Globus pallidus (tissue), 1 donor: ENCODE measurements around the gene SEMA4G.

Experiments
- DNase-seq: peaks from one replicate; pipeline ENCODE4 v3.0.0-alpha.2; 2015; ENCODE audit warnings: low spot score

The SEMA4G gene

DNA sequence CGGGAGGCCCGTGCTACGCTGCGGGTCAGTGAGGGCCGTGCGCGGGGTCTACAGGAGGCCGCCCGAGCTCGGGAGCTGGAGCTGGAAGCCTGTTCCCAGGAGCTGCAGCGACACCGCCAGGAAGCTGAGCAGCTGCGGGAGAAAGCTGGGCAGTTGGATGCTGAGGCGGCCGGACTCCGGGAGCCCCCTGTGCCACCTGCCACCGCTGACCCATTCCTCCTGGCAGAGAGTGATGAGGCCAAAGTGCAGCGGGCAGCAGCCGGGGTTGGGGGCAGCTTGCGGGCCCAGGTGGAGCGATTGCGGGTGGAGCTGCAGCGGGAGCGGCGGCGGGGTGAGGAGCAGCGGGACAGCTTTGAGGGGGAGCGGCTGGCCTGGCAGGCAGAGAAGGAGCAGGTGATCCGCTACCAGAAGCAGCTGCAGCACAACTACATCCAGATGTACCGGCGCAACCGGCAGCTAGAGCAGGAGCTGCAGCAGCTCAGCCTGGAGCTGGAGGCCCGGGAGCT lies 37.3 kb downstream of the SEMA4G start:
- DNase-seq: peak; percentile 65

DNA sequence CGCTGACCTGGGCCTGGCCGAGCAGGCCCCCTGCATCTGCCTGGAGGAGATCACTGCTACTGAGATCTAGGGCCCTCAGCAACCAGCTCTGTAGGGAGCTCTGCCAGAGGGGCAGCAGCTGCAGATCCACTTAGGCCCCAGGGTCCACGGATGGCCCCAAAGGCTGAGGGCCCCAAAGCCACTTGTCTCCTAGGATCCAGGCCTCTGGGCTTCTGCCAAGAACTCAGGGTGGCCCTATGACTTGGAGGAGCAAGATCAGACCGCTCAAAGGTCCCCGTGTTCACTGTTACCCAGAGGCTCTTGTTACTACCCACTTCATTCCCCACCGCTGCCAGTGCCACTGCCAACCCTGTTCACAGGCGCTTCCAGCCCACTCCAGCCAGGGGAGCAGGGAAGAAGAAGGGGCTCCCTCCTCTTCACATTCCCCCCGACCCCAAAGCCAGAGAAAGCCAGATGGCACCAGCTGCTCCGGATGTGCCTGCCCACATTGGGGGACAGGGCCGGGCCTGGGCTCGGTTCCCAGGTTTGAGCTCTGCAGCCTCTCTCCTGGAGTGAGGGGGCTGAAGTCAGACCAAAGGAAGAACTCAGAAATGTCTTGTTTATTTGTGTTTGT lies 37.9 kb downstream of the SEMA4G start:
- peak; percentile 49 for DNase-seq

DNA sequence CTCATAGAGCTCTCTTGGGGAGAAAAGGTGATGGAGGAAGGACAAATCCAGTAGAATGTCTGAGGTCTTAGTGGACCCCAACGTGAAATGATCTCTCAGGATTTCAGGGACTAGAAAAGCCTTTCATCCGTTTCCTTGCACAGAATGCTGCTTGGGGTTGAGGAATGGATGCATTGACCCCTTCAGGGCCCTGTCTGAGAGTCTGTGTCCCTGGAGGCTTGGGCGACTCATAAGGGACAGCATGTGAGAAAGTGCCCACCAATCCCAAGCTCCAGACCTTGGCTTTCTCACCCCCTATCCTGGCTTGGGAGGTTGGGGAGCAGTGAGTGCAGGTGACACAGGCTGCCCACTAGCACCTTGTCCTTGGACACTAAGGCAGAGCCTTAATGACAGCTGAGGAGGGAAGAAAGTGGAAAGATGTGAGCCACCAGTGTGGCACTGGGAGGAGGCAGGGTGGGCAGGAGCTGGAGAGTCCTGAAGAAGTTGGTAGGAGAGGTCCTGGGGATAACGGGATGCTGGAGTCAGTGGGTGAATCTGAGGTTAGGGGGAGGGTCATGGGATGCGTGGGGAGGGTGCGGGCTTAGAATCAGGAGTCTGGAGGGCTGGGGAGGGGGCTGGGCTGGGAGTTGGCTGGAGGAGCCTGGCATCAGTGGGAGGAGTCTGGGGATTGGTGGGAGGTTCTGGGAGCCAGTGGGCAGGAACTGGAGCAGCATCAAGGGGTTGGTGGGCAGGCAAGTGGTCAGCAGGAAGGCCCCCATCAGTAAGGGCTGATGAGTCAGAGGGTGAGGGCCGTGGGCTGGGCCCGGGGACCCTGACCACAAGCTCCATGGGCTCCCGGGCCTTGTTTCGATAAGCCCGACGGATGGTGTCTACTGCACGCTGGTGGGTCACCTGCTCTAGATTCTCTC lies 38.9 kb downstream of the SEMA4G start:
- peak; percentile 87 for DNase-seq

DNA sequence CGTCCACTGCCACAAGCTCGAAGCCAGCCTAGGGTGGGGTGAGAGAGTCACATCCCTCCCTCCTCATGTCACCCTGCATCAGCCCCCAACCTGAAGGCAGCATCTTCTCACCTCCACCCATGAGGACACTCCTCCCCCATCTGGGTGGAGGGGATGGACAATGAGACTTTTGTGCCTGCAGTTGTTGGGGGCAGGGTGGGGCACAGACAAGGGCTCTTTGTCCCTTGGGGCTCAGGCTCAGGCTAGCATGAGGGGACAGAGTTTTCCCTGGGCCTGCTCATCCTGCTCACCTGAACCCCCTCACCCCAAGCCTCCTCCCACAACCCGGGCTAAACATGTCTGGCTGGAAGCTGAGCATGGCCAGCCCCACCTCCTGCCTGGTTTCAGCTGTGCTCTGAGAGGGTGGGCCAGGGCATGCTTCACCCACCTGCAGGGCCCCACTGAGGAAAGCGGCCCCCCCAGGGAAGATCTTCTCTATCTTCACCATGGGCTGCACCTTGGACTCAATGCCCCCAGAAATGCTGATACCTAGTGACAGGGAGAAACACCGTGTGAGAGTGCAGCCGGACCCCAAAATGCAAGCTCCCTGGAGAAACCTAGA lies 39.6 kb downstream of the SEMA4G start:
- DNase-seq: peak; percentile 94

DNA sequence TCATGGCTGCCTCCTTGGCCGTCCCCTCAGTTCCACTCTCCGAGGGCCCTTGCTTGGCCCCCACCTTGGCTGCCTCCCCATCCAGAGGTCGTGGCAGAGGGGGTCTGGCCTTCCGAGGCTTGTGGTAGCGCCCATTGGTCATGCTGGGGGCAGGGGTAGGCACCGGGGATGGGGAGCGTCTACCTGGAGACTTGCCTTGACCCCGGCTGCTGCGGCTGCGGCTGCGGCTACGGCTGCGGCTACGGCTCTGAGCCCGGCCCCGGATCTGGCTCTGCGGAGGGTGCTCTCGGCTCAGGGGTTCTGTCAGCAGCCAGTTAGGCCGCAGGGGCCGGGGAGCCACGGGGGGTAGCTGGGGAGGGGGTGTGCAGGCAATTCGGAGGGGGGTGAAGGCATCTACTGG lies 41.0 kb downstream of the SEMA4G start:
- DNase-seq: no peak

- peak; percentile 47 for DNase-seq
Observed at GRCh38 chr10:101011517-101012423, 42.5 kb downstream of the SEMA4G start.

DNA sequence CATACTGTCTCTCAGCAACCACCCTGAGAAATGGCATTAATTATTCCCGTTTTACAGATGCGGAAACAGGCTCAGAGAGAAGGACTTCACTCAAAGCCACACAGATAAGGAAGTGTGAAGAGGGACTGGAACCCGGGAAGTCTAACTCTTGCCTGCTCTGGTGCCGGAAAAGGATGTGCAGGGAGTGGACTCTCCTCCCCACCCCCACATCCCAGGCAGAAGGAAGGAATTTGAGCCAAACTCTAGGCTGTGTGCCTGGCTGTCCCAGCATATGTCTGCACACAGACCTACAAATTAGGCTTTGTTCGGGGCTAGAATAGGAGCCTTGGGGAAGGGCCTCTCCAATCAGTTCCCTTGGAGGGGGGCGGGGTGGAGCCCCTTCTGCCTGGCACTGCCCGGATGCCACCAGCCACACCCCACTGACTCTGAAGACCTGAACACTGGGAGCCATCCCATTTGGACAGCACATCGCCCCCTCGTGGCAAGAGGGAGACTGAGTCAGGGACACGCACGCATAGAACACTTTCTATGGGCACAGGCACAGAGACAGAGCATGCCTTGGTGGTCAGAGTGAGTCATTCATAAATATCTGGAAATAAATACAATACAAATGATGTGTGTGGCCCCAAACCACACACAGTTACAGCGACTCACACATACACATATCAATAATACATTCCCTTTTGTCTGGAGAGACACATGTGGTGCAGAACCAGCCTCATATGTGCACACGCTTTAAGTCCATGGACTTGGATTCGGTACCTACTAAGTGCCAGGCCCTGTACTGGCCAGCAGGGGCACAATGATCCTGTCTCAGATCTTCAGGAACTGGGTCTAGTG lies 43.4 kb downstream of the SEMA4G start:
- peak; percentile 99 for DNase-seq

DNA sequence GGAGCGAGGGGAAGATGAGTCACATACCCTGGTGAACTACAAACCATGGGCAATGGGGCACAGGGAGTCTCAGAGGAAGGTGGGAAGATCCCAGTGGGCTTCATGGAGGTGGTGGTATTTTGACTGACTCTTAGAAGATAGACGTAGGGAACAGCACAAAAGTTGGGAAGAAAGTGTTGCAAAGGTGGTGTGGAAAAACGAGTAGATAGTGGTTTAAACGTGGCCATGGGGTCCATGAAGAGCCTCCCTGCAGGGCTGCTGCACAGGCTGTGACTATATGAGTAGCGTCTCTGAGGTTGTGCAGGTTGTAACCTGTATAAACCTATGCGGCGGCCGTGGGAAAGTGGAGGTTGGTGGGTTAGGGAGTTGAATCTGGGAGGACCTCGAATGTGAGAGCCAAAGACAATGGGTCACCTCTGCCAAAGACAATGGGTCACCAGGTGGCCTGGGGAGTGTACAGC lies 44.1 kb downstream of the SEMA4G start:
- DNase-seq: no peak

DNA sequence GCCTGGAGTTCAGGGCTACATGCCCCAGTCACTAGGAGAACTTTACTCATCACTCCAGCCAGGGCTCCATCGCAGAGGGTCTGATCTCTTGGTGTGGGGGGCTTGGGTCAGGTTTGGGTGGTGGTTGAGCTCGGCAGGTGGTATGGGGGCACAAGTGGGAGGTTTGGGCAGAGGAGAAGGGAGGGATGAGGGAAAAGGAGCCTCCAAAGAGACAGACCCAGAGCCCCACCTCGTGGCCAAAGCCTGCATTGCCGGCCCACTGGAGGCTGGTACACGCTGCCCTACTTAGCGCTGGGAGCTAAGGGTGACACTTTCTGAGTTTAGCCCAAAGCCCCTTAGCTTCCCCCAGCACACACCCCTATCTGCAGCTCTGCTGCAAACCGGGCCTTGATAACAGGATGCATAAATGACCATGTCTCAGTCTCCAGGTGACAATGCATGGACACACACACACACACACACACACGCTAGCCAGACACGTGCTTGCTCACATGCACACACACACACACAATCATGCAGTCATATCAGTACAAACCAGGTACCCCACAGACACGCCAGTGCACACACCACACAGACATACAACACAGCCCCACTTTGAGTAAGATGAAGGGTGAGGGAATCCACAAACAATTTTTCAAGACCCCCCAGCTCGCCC lies 45.1 kb downstream of the SEMA4G start:
- DNase-seq: peak; percentile 81

DNA sequence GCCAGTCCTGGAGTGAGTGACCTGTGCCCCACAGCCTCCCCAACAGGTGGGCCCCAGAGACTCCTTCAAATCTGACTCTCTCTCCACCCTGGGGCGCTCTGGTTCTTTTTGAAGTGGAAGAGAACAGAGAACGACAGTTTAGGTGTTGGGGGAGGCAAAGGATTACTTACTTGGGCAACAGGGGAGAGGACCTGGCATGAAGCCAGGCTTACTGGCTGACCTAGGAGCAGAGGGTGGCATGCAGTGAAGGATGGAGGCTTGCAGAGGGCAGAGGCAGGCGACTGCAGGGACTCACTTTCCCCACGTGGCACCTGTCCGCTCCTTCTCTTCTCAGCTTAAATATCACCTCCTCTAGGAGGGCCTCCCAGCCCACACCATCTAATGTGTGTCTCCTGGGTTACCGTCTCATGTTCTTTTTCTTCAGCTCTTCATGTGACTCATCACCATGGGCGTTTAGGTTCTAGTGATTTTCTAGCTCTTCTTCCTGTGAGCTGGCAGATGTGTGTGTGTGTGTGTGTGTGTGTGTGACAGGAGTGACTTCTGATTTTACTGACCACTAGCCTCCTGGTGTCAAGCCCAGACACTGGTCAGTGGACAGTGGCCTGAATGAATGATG lies 45.8 kb downstream of the SEMA4G start:
- no peak for DNase-seq

DNA sequence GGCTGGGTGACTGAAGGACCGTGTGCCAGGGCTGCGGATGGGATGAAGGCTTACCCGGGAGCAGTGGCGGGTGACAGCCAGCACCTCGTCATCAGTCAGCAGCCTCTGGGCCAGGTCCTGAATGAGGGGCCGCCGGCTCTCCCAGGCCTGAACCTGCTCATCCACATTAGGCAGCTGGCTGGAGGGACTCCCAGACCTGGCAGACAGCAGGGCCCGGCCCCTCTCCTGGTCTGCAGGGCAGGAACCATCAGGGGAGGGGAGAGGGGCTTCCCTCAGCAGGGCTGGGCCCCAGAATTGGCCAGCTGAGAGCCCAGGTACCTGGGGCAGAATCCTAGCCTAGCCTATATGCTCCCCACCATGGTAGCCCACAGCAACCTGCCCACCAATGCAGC lies 46.3 kb downstream of the SEMA4G start:
- no peak for DNase-seq

DNA sequence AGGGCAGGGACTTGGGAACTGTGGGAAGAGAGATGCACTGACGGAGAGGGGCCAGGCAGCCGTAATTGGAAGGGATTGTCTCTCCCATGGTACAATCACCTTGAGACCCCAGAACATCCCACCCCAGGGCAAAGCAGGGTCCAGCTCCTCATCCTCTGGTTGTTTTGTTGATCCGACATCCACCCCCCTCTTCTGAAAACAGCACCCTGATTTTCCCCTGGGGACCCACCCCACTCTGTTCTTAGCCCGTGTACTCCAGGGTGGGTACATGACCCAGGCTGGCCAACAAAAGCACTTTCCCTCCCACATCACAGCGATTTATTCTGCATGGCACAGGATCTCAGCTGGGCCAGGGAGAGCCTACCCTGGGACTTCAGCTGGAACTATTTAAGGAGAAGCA lies 47.5 kb downstream of the SEMA4G start:
- DNase-seq: no peak

- DNase-seq: no peak
Observed at GRCh38 chr10:101018118-101018599, 48.9 kb downstream of the SEMA4G start.

DNA sequence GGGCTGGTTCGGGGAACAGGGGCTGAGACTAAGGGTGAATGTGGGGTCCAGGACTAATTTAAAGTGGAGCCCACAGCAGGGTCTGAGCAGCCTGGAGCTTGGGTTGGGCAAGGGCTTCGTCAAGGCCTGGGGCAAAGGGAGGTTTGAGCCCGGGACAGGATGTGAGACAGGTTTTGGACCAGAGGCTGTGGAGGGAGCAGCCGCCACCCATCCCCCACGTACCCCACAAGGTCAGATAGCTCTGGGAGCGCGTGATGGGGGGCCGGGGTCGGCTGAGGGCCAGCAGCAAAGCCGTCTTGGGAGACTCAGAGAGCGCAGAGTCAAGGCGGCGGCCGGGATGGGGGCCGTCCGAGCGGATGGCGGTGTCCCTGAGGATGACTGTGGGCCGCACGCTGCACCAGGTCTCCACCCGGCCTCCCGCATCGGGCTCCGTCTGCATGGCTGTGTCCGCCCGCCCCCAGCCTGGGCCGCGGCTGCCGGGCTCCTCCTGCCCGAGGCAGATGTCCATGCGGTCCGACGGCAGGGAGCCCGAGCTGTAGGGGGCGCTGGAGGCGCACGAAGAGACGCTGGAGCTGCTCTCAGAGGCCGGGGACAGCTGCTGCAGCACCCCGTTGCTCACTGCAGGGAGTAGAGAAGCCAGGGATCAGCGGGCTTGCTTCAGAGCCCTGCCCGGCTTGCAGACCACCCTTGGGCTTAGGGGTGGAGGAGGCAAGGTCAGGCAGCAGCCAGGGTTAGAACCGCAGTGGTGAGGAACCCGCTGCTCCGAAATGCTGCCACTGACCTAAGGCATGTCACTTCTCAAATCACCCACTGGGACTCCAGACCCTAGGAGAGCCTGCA lies 49.5 kb downstream of the SEMA4G start:
- peak; percentile 79 for DNase-seq
